NCI-H446 treated with DMSO at 0.1 percent for 48 hours (cell line): ENCODE data around the gene SNX18.

Source experiments
- DNase-seq: peaks from one replicate; lab custom pipeline; 2025; lab: John Stamatoyannopoulos, UW

Gene SNX18

DNA sequence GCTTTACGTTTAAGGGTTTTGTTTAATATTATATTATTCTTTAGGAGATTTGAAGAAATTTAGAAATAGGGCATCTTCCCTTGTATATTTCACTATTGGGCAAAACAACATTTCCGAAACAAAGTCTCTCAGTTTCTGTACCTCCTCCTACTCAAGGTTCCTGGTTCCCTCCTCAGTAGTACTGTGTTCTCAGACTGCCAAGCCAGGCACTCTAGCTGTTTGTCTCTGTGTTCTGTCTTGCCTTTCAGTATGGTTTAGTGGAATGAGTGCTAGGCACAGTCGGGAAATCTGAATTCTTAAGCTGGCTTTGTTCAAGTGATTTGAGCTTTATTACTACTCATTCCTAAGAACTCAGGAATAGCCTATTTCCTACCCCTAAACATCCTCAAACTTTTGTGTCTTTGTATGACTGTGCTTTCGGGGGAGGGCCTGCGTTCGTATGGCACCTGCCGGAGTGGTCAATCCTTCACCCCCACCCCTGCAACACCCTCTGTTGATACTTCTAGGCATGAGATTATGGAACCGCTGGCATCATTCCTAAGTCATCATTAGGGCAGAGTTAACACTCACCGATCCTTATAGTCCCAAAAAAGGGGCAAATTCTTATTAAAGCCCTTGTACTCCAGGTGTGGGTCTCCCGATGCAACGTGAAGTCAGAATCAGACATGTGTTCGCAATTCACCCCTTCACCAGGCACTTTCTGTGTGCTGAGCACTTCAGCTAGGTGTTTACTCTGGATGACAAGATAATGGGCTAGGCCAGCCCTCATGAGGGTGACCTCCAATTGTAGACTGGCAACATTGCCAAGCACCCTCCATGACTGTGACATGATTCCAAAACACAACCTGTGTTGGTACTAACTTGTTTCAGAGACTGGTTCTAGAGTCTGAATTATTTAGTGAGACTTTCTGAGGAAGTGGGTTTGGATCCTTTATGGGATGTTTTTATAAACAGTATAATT is 24.5 kb downstream of the SNX18 start:
- no peak for DNase-seq

DNA sequence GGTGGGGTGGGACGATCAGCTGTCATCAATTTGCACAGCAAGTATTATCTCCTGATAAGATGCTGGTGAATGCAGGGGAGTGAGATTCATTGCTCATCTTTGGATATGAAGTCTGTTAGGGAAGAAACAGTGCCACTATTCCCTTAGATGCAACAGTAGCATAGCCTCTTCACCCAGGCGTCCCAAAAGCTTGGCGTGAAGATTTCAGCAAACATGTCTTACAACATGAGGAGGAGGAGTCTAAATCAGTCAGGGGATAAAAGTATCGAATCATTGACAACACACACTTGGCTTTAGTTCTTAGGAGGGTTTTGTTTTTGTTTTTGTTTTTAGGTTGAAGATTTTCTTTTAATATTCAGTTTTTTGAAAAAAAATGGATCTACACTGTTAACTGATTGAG is 26.5 kb downstream of the SNX18 start:
- no peak for DNase-seq

DNA sequence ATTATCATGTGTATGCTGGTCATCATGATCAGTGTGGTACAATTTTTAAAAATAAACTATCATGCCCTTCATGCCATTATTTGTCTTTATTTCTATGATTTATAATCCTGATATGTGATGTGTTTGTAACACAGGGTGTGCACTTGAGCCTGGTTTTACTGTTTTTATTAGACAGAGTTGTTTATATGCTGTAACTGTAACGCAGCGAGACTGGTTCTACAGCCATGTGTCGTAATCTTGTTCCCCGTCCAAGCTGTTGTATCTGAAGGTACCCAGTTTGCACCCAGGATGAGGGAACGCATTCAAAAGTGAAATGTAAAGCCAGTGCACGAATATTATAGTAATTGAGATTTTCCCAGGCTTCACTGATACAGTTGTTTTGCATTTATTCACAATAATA is 28.2 kb downstream of the SNX18 start:
- no peak for DNase-seq

DNA sequence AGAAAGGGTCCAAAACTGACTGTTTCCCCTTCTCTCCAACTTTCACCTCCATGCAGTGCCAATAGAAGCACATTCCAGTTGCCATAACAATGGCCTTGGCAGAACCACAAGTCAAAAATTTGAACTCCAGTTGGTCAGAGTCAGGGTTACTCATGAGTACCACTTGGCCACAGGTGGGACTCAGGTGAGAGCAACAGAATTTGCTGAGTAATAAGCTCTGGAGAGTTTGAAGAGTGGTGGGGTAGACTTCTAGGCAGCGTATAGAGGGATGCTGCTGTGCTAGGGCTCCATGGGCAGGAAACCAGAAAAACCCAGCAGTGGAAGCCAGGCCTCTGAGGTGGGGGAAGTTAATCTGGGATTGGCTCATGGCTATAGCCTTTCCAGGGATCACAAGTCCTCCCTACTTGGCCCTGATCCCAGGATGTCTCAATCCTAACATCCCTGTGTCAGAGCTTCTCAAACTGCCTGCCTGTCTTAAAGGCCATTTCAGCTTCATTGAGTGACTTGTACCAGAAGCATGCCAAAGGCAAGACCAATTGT is 30.2 kb downstream of the SNX18 start:
- peak; percentile 36 for DNase-seq

DNA sequence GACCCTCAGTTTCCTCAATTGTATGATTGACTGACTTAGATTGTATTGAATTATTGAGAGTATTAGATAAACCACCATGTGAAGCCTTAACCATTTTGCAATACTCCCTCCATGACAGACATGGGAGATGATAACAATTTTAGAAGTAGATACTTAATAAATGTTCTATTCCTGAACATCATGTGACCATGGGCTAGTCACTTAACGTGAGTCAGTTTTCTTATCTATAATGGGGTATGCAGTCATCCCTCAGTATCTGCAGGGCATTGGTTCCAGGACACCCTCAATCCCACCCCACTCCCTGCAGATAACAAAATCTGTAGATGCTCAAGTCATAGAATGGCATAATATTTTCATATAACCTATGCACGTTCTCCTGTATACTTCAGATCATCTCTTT is 31.0 kb downstream of the SNX18 start:
- DNase-seq: no peak

DNA sequence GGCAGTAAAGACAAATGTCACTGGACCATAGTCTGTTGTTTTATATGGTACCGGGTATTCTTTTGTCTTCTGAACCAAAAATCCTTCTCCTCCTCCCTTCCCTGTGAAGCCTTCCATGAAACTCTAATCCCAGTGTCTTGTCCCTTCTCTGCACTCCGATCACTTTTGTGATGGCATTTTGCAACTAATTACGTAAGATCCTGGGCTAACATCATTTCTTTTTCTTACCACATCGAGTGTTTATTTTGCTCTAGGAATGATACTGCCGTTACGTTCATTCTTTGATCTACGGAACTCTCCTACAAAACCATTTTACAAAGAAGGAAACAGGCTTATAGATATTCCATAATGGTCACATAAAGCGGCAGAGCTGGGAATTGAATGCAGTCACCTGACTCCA is 33.7 kb downstream of the SNX18 start:
- no peak for DNase-seq

DNA sequence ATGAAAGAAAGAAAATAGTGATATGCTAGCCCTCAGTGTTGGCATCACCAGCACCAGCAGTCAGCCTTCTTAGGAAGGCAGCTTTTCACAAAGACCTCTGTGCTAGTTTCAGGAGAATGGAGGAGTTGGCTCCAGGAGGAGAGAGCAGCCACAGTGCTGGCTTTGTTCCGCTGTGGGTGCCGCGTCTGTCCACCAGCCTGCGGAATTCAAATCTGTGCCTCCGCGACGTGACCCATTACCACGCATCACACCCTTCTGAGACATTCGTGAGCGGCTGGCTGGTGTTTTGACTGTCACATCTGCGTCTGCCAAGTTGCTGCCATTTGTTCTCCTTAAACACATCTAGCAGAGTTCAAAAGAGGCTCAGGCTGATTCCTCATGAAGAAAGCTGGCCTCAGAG is 34.4 kb downstream of the SNX18 start:
- no peak for DNase-seq

DNA sequence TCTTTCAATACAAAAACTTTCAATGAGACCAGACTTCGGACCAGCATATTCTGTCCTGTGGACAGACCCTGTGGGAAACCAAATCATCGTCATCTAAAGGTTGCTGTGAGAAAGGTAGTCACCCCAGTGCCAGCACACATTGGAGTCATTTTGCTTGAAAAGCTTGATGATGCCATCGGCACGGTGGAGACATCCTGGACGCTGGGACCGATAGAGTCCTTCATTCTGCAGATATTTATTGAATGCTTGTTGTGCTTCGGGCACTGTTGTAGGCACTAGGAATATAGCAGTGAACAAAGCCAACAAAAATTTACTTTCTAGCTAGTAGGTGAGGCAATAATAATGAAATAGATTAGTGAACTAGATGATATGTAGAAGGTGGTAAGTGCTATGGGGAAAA is 34.9 kb downstream of the SNX18 start:
- DNase-seq: no peak

DNA sequence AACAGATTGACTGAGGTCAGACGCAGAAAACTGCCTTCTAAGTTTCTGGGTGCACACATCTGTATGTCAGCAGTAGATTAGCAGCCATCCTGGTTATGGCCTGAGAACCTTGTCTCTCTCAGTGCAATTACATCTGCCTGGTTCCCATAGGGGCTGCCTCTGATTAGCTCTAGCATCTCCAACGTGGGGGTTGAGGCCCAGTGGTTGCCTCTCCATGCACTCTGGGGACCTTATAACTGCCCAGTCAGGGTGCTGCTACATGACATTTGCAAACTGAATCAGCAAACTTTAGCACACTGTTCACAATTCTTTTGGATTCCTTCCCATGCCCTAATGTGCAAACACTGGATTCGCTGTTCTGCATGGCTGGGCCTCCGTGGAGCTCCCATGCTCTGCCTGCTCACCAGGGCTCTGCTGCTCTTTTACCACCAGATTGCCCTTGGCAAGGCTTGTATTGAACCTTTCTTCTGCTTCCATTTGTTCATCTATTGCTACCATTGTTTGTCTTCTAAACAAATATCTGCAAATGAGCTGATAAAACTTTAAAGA is 36.2 kb downstream of the SNX18 start:
- no peak for DNase-seq

DNA sequence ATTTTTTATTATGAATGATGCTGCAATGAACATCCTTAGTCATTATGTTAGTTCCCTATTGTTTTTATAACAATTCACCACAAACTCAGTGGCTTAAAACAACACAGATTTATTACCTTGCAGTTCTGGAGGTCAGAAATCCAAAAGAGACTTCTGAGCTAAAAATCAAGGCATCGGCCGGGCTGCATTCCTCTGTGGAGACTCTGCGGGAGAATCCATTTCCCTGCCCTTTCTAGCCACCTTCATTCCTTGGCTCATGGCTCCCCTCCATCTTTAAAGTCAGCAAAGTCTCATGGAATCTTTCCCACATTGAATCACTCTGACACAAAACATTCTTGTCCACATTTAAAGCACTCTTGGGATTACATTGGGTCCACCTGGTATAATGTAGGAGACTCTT is 38.6 kb downstream of the SNX18 start:
- no peak for DNase-seq

DNA sequence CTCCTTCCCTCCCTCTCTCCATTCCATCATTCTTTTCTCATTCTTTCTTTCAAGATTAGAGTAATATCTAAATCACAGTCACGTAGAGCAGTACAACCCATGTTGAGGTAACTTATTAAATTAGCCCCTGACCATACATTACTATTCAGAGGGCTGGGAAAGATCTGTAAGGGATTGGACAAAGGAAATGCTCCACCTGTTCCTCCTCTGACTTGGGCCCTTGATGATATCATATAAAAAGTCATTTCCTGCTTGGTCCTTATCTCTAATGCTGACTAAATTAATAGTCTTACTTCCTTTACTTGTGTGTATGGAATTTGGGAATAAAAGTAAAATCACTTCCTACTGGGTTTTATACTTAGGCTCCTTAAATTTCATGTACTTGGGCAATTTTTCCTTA is 40.8 kb downstream of the SNX18 start:
- DNase-seq: no peak

DNA sequence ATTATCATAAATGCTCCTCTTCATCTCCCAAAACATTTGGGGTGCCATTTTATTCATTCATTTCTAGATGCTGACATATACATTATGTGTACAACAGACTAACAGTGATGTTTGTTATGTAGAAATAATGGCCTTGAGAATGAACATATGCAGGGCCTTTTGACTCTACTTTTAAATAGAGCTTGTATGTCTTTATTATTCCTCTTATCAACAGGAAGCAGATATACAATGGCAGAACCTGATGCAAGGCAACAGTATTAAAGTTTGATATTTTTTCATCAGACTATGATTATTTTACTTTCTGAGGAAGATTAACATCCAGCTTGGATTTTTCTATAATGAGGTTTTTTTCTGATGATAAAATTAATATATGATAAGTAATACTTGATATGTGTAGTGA is 44.1 kb downstream of the SNX18 start:
- DNase-seq: no peak

DNA sequence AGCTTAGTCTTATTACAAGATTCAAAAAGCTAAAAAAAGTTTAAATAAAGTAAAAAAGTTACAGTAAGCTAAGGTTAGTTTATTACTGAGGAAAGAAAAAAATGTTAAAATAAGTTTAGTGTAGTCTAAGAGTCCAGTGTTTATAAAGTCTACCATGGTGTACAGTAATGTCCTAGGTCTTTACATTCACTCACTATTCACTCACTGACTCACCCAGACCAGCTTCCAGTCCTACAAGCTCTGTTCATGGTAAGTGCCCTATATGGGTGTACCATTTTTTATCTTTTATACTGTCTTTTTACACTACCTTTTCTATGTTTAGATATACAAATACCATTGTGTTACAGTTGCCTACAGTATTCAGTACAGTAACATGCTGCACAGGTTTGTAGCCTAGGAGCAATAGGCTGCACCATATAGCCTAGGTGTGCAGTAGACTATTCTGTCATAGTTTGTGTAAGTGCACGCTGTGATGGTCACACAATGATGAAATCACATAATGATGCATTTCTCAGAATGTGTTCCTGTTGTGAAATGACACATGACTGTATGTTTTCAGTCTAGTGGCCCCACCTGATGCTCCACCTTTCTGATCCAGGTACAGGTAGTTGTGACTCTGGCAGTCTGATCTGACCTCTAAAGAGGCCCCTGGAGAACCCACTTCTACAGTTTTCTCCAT is 45.7 kb downstream of the SNX18 start:
- DNase-seq: no peak

DNA sequence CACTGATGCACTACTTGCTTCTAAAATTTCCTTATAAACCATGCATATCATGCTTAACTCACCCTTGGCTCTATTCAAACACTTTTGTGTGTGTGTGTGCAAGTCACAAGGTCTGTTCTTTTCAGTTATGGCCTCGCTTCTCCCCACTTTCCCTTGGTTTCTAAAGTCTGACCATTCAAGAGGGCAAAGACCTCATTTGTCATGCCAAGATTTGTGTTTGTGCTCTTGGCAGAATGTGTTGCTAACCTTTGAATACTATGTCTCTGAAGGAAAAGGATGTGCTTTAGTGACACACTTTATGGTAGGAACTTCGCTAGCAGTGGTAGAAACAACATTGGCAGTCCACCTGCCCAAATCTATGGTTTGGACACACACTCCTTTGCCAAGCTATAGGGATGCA is 50.4 kb downstream of the SNX18 start:
- DNase-seq: no peak

DNA sequence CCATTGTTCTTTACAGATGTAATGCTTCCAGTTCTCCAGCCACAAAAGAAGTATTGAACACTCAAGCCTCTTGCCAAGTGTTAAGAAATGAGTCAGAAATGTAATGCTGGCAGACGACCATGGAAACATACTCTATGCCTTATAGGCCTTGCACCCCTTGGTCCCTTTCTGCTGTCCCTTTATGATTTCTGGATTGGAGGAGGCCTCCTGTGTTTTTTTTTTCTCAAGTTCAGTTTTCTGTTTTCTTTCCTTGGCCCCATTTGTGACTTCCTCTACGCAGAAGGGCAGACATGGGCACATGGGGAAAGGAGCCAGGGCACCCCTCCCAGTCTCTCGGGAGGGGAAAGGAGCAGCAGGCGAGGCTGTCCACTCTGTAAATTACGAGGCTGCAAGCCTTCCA is 53.4 kb downstream of the SNX18 start:
- DNase-seq: no peak

DNA sequence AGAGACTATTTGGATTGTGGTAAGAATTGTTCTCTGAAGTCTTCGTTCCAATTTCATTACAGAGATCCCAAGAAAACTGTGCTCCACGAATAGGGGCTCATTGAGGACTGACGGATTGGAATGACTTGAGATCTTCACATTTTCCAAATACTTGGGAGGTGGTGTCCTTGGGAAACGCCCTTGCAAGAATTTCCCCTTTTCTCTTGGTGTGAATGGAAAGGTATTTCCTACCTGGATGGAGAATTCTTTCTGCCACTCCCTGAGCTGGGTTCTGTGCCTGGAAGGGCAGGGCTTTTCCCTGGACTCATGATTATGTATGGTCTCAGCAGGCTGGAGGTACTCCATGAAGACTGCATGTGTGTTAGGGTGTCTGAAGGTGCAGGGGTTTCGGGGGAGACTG is 53.9 kb downstream of the SNX18 start:
- no peak for DNase-seq

DNA sequence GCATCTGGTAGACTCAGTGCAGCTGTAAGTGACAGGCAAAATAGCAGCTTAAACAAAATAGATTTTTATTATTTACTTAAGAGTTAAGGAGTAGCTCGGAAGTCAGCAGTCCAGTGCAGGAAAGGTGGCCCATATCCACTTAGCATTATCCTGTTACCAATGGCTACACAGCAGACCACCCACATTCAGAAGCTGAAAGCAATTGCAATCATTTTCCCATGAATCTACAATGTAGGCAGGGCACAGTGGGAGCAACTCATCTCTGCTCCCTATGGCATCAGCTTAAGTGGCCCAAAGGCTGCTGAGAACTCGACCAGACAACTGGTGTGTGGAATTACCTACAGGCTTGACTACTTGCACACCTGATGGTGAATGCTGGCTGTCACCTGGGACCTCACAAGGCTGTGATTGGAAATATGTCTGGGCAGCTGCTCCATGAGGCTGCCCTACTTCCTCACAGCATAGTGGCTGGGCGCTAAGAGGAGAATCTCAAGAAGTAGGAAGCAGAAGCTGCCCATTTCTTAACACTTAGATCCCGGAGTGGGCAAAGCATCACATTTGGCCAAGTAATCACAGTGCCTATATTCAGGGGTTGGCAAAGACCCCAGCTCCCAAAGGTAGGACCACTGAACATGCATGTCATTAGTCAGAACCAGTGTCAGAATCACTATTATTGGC is 56.4 kb downstream of the SNX18 start:
- DNase-seq: no peak

DNA sequence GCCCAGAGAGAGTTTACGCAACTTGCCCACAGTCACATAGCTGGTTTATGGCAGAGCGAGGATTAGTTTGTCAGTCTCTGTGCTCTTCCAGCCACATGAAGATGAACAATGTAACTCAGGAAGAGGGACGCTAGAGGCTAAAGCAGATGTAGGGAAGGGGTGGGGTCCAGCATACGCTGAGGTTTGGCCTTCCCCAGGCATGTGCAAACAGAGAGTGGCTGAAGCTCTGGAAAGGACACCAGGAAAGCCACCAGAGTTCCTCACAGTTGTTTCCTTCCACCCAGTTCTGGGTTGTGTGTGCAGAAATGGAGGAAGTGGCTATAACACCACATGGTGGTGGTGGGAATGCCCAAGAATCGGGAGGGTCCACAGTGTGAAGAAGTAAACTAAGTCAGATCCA is 60.0 kb downstream of the SNX18 start:
- no peak for DNase-seq

DNA sequence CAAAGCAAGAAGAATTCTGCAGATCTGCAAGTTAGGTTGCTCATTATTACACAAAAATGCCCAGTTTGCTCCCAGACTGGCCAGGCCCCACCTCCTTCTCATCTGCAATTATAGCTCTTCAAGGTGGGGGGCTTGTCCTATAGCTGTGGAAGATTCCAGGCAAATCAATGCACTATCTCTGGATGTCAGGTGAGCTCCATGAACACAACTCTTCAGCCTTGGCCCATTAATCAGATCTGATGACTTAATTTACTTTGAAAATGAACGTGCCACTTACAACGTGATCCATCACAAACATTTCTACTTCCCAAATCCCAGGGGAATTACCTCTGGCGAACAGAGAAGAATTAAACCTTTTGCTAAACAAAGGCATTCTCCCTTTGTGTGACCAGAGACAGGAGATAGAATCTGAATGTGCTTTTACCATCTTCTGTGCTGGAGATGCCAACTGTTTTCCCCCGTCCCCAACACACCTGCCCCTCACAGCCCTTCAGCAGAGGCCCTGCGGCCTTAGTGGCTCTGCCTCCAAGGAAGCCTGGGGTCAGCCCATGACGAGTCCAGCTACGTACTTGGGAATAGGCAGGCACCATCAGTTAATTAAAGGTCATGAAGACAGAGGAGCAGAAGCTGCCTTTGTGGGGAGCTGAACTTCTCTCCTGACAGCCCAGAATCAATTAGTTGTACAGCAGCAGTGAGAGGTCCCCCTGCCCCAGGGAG is 60.5 kb downstream of the SNX18 start:
- no peak for DNase-seq

DNA sequence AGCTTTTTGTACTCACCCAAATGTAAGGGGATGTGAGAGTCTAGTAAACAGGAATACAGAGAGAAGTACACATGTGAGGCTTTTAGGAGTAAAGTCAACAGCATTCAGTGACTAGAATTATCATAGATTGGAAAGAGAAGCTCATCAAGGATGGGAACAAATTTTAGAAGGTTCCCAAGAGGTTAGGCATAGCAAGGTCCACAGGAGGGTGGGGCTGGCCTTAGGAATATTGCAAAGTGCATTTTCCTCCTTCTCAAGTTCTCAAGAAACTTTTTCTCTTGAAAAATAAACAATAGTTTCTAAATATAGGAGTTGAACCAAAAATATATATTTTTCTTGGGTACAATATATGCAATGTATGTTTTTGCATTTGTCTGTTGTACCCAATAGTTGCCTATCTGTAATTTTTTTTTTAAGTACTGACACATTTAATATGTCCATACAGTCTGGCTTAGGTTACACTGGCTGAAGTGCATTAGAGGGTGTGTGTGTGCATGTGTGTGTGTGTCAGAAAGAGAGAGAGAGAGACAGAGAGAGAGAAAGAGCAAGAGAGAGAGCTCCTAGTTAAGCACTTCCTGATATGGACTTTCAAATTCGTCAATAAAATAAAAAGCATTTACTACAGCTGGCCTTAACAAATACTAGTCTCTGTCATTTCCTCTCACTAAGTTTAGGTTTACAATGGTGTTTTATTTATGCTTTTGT is 62.2 kb downstream of the SNX18 start:
- DNase-seq: no peak
